SK-N-DZ (cell line): ENCODE measurements around the gene GLI3.

ENCODE experiments used
- DNase-seq: peaks from one replicate; pipeline ENCODE4 v3.0.0-alpha.2; 2015; ENCODE audit warnings: low spot score
- small RNA-seq, 2 experiments: library from RNA; depleted of rRNA; stranded (forward); fragments of <200 nt; gene quantifications; one replicate each; pipeline ENCODE3, GENCODE V24; 2014

The GLI3 gene

GRCh38 chr7:41930538-41931262 is 306.3 kb downstream of the GLI3 start:
- no peak for DNase-seq

GRCh38 chr7:41928781-41929180 is 308.2 kb downstream of the GLI3 start:
- DNase-seq: no peak

DNA sequence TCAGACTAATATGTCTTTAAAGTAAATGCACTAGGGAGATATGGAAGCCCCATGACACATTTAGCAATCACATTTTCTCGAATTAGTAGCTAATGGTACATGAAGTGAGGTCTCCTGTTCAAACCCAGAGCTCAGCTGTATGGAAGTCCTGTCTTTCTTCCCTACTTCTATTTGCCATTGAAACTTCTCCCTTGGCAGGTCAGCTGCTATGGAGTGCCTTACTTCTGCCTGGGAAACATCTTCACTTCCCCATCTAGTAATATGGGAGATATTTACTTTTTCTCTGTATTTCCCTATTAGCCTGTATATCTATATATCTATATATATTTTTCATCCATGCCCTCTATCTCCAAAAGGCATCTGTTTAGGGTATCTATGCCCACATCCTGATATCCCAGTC is 308.8 kb downstream of the GLI3 start:
- DNase-seq: no peak

- DNase-seq: no peak
Measured at GRCh38 chr7:41927380-41927779, 309.6 kb downstream of the GLI3 start.

GRCh38 chr7:41925946-41926345 is 311.1 kb downstream of the GLI3 start:
- no peak for DNase-seq

- DNase-seq: no peak
Measured at GRCh38 chr7:41924796-41925195, 312.2 kb downstream of the GLI3 start.

DNA sequence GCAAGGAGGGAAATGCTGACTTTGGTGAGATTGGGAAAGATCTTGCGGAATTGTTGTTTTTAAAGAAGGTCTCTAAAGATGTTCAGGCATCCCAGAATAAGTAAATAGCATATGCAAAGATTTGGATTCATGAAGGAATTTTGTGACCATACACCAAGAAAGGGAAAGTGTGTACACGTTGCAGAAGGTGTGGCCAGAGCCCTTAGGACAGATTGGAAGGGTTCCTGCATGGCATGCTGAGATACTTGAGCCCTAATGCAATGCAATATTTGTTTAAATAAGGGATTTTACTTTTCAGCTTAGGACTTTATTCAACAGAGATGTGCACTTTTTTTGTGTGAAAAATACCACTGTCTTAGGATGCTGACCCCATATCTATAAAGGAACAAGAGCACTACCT is 314.6 kb downstream of the GLI3 start:
- no peak for DNase-seq

GRCh38 chr7:41921453-41921981 is 315.5 kb downstream of the GLI3 start:
- no peak for DNase-seq

- no peak for DNase-seq
Measured at GRCh38 chr7:41918597-41918996, 318.4 kb downstream of the GLI3 start.

DNA sequence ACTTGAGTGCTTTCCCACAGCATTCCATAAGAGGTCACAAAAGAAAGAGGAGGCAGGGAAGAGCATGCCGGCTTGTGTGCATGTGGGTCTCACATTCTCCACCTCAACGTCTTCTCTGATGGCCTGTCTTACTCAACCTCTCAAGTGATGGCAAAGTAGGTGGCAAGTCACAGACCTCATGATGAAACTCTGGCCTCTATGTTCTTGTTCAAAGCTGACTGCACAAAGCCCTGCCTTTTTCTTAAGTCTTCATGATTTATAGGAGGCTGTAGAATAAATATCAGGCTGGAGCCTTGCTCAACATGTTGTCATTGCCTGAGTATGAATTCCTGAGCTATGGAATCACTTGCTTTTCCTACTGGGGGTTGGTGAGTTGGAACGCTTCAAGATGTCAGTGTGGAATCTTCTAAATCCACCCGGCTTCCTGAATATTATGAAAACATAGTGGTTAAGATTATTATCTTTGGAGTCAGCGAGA is 320.5 kb downstream of the GLI3 start:
- no peak for DNase-seq

DNA sequence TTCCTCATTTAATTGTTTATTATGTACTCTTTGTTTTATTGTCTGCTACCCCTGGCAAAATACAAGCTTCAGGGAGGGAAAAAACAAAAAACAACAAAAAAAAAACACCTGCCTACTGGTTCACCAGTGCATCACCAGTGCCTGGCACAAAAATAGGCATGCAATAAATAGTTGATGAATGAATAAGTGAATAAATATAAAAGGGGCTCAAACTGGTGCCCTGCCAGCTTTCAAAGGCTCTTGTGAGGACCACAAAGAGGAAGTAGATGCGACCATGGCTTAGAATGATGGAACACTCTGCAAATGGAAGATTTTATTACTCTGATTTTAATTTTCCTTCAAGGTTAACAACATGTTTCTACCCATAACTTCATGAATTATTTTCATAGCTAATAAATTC is 321.1 kb downstream of the GLI3 start:
- no peak for DNase-seq

DNA sequence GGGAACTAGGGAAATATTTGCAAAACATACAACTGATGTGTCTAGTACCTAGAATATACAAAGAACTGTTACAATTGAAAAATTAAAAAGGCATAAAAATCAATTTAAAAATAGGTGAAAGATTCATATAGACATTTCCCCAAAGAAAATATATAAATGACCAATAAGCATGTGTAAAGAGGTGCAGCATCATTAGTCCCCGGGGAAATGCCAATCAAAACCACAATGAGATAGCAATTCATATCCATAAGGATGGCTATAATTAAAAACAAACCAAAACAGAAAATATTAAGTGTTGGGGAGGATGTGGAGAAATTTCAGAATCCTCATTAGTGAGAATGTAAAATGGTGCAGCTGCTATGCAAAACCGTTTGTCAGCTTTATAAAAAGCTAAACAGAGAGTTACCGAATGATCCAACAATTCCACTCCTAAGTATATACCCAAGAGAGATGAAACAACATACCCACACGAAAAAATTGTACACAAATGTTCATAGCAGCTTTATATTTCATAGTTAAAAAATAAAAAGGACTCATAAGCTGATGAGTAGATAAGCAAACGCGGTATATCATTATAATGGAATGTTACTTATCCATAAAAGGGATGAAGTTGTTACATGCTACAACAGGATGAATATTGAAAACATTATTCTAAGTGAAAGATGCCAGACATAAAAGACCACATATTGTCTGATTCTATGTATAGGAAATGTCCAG is 324.0 kb downstream of the GLI3 start:
- DNase-seq: no peak

- no peak for DNase-seq
Measured at GRCh38 chr7:41912426-41912825, 324.6 kb downstream of the GLI3 start.

- no peak for DNase-seq
Measured at GRCh38 chr7:41911792-41912191, 325.2 kb downstream of the GLI3 start.

Small RNAs within 50 kb of the gene (small RNA-seq; reads per million reads assigned to genes)
- gene HMGN2P30: 0 reads per million in 2 experiments
